ENCODE measurements around the gene UBE2D2.
"Not testable (repeated sequence)": the region's sequence is repeated elsewhere in the genome, so short reads cannot be mapped to it uniquely, and the experiment has no call there.

- TF ChIP-seq POLR2A, CTCF (IDR thresholded peaks at IDR 0.05): not testable (repeated sequence)
These were observed 31.1 kb upstream of the UBE2D2 start for GRCh38 chr5:139530079-139530478.

Measured in heart left ventricle (tissue), 13 donors.